K562 (cell line): ENCODE data around the gene NTRK3. TPM values are rescaled to one million over a fixed set of nuclear protein-coding genes. Genes with fewer than 3 reads are reported as not detected.

Experiments
- ATAC-seq: fragments of 200-7000 bp; cut with Tn5 transposase; 3 replicates; pipeline ENCODE4 v1.9.1; 2020; ENCODE audit warnings: moderate library complexity
- BruUV-seq: library from RNA; stranded (reverse); fragments of 400-500 nt; replicated peaks from 2 replicates; lab custom pipeline; 2021; lab: Mats Ljungman, UMichigan
- CTCF ChIA-PET: fragments of 300-600 bp; formaldehyde crosslinking; extraction: SDS; loops from one replicate; lab custom pipeline; 2021; ENCODE audit warnings: low intra/inter-chr PET ratio; lab: Yijun Ruan, JAX
- POLR2A ChIA-PET: fragments of 300-600, 350-650 bp; sonication (Branson Sonifier 250); formaldehyde crosslinking; extraction: SDS; loops from one replicate; lab custom pipeline; 2021; ENCODE audit warnings: antibody characterized with exemption, inconsistent platforms; lab: Yijun Ruan, JAX
- DNase-seq, 4 experiments: peaks; one replicate each; pipeline versions ENCODE4 v3.0.0 to v3.0.0-alpha.2; 2011 to 2018; ENCODE audit warnings: low spot score in 3 of 4, mixed read lengths in 3 of 4; ENCODE audit errors: extremely low read depth in 1 of 4
- FAIRE-seq: peaks from 2 replicates; lab custom pipeline; 2011; peaks lifted over from hg19 to GRCh38; lab: Jason Lieb, UNC
- H2AFZ ChIP-seq: 2 replicates; pipeline ENCODE4 v1.6.0; 2011; ENCODE audit warnings: low read depth, low read length, control low read depth, inconsistent platforms
- H3K27ac ChIP-seq: fragments of 200-600 bp; 3 replicates; pipeline ENCODE4 v1.8.0; 2011; ENCODE audit warnings: low read depth, mild to moderate bottlenecking, control low read depth, inconsistent platforms, low read length, moderate library complexity, mixed read lengths; ENCODE audit errors: extremely low read depth
- H3K27me3 ChIP-seq, 2 experiments: fragments of 300-600 bp in 1 of 2; 2 replicates in 1 of 2; 3 replicates in 1 of 2; pipeline versions ENCODE4 v1.6.0 to v1.8.0; 2011; ENCODE audit warnings: inconsistent platforms in 2 of 2, low read length in 2 of 2, mild to moderate bottlenecking in 1 of 2, mixed read lengths in 1 of 2, moderate library complexity in 1 of 2; ENCODE audit not compliant: control insufficient read depth in 2 of 2, insufficient read depth in 2 of 2
- H3K36me3 ChIP-seq: fragments of 300-600 bp; 3 replicates; pipeline ENCODE4 v1.8.0; 2011; ENCODE audit warnings: mild to moderate bottlenecking, low read length, inconsistent platforms; ENCODE audit not compliant: control insufficient read depth, insufficient read depth
- H3K4me1 ChIP-seq, 2 experiments: fragments of 200-600 bp in 1 of 2; replicated peaks in 1 of 2; 2 replicates in 1 of 2; 3 replicates in 1 of 2; pipeline versions ENCODE4 v1.5.1 to v1.8.0; 2011; ENCODE audit warnings: inconsistent platforms in 2 of 2, low read length in 2 of 2, mild to moderate bottlenecking in 1 of 2, mixed read lengths in 1 of 2, moderate library complexity in 1 of 2; ENCODE audit not compliant: control insufficient read depth in 2 of 2, insufficient read depth in 2 of 2
- H3K4me2 ChIP-seq: 2 replicates; pipeline ENCODE4 v1.6.1; 2011; ENCODE audit warnings: low read length, control low read depth, inconsistent platforms, mixed read lengths; ENCODE audit not compliant: insufficient read depth
- H3K4me3 ChIP-seq: fragments of 200-600 bp; sonication (generic), shearing (Covaris generic); 2 replicates; pipeline ENCODE4 v1.5.1; 2016; ENCODE audit warnings: control low read depth, inconsistent platforms
- H3K79me2 ChIP-seq: fragments of 200-600 bp; 3 replicates; pipeline ENCODE4 v1.8.0; 2011; ENCODE audit warnings: low read length, inconsistent platforms; ENCODE audit not compliant: control insufficient read depth, insufficient read depth
- H3K9ac ChIP-seq, 2 experiments: 2 replicates each; pipeline versions ENCODE4 v1.6.0 to v1.6.1; 2011; ENCODE audit warnings: low read depth in 2 of 2, low read length in 2 of 2, control low read depth in 1 of 2, inconsistent platforms in 1 of 2, mild to moderate bottlenecking in 1 of 2, mixed read lengths in 1 of 2; ENCODE audit not compliant: insufficient read depth in 1 of 2
- H3K9me1 ChIP-seq: one replicate; pipeline ENCODE4 v1.6.0; 2011; ENCODE audit warnings: inconsistent platforms, mild to moderate bottlenecking, low read length, moderate library complexity; ENCODE audit not compliant: control insufficient read depth, insufficient read depth
- H3K9me3 ChIP-seq: replicated peaks from 2 replicates; pipeline ENCODE4 v1.5.1; 2011; ENCODE audit warnings: low read depth, low read length, inconsistent platforms; ENCODE audit not compliant: control insufficient read depth, insufficient read depth
- H4K20me1 ChIP-seq: replicated peaks from 2 replicates; pipeline ENCODE4 v1.6.1; 2011; ENCODE audit warnings: low read length, inconsistent platforms, mixed read lengths; ENCODE audit not compliant: control insufficient read depth, insufficient read depth
- CEBPG ChIP-seq, 3 experiments: fragments of 200-800 bp in 1 of 3; sonication (Bioruptor generic) in 1 of 3; sonication (generic) in 1 of 3; formaldehyde crosslinking in 1 of 3; IDR thresholded peaks in 2 of 3; conservative IDR thresholded peaks in 1 of 3; 2 replicates each; pipeline versions ENCODE4 v1.6.1 to v1.8.0; 2016 to 2022; ENCODE audit warnings: missing compliant biosample characterization in 2 of 3, missing genetic modification characterization in 2 of 3, mild to moderate bottlenecking in 1 of 3, missing genetic modification reagents in 1 of 3
- CREB5 ChIP-seq: fragments of 250-450 bp; sonication (Bioruptor Pico); IDR thresholded peaks from 2 replicates; pipeline ENCODE4 v1.5.0; 2020; ENCODE audit warnings: mild to moderate bottlenecking
- CUX1 ChIP-seq: fragments of 200-800 bp; sonication (Bioruptor generic); IDR thresholded peaks from 2 replicates; pipeline ENCODE4 v1.6.1; 2016; ENCODE audit warnings: missing genetic modification characterization, missing compliant biosample characterization
- ELF1 ChIP-seq: fragments of 200-800 bp; sonication (Bioruptor generic); IDR thresholded peaks from 2 replicates; pipeline ENCODE4 v1.6.1; 2016; ENCODE audit warnings: missing genetic modification characterization, missing compliant biosample characterization
- FOXP1 ChIP-seq: sonication (generic); formaldehyde crosslinking; IDR thresholded peaks from 2 replicates; pipeline ENCODE4 v1.8.0; 2022; ENCODE audit warnings: mild to moderate bottlenecking, missing genetic modification reagents
- GATAD2B ChIP-seq: fragments of 450-650 bp; IDR thresholded peaks from 2 replicates; pipeline ENCODE4 v1.6.1; 2017; ENCODE audit warnings: mild to moderate bottlenecking, borderline replicate concordance
- GTF2E2 ChIP-seq: fragments of 200-800 bp; sonication (Bioruptor generic); IDR thresholded peaks from 2 replicates; pipeline ENCODE4 v1.6.1; 2016; ENCODE audit warnings: missing genetic modification characterization, missing compliant biosample characterization
- HIVEP1 ChIP-seq: fragments of 250-450 bp; sonication (Bioruptor Pico); IDR thresholded peaks from 2 replicates; pipeline ENCODE4 v1.4.0; 2020; ENCODE audit warnings: mild to moderate bottlenecking
- LCOR ChIP-seq: sonication (generic); formaldehyde crosslinking; IDR thresholded peaks from 2 replicates; pipeline ENCODE4 v1.8.0; 2022; ENCODE audit warnings: mild to moderate bottlenecking, missing genetic modification reagents
- MBD2 ChIP-seq: sonication (generic); IDR thresholded peaks from 2 replicates; pipeline ENCODE4 v1.6.1; 2016; ENCODE audit warnings: low read depth, borderline replicate concordance
- MCM7 ChIP-seq, 2 experiments: fragments of 450-650 bp; IDR thresholded peaks; 2 replicates each; pipeline ENCODE4 v1.6.1; 2016 to 2018
- PHB ChIP-seq: fragments of 250-450 bp; sonication (Bioruptor Pico); IDR thresholded peaks from 2 replicates; pipeline ENCODE4 v1.5.0; 2021
- POLR3G ChIP-seq: IDR thresholded peaks from 2 replicates; pipeline ENCODE4 v1.6.1; 2011; ENCODE audit not compliant: insufficient read length, insufficient replicate concordance; ENCODE audit errors: extremely low read depth
- SAFB2 ChIP-seq: fragments of 200-400 bp; formaldehyde crosslinking; IDR thresholded peaks from 2 replicates; pipeline ENCODE4 v1.6.1; 2018; ENCODE audit warnings: borderline replicate concordance, low read length, low read depth, moderate library complexity; ENCODE audit not compliant: severe bottlenecking
- SETDB1 ChIP-seq: IDR thresholded peaks from one replicate; pipeline ENCODE4 v1.6.1; 2012; ENCODE audit warnings: low read length, control low read depth, inconsistent platforms
- SIN3A ChIP-seq, 2 experiments: fragments of 150-350 bp in 1 of 2; IDR thresholded peaks; 2 replicates each; pipeline ENCODE4 v1.6.1; 2011 to 2016; ENCODE audit warnings: borderline replicate concordance in 2 of 2, low read depth in 2 of 2, low read length in 2 of 2, mild to moderate bottlenecking in 2 of 2, moderate library complexity in 2 of 2; ENCODE audit not compliant: control insufficient read depth in 1 of 2
- YBX1 ChIP-seq: fragments of 450-650 bp; IDR thresholded peaks from 2 replicates; pipeline ENCODE4 v1.7.1; 2016; ENCODE audit warnings: mild to moderate bottlenecking
- ZC3H8 ChIP-seq: fragments of 450-650 bp; IDR thresholded peaks from 2 replicates; pipeline ENCODE4 v1.6.1; 2017
- ZNF133 ChIP-seq: fragments of 250-450 bp; sonication (Bioruptor Pico); IDR thresholded peaks from 2 replicates; pipeline ENCODE4 v1.4.0; 2020; ENCODE audit warnings: mild to moderate bottlenecking
- WGBS: fragments of 100-300 bp; shearing (Covaris generic); methylation state at CpG from one replicate; pipeline ENCODE4 v1.1.6; 2016; ENCODE audit warnings: low coverage, mixed read lengths; ENCODE audit not compliant: insufficient coverage; ENCODE audit errors: missing lambda C conversion rate; 5-methylcytosine and 5-hydroxymethylcytosine counted together
- in situ Hi-C: fragments of 300-500 bp; cut with MboI; formaldehyde crosslinking; loops from 4 replicates; pipeline ENCODE4 v1.15.0; 2018; ENCODE audit warnings: inconsistent platforms, mixed read lengths
- intact Hi-C: fragments of 100-400 bp; cut with micrococcal nuclease; formaldehyde crosslinking; loops from 2 replicates; pipeline ENCODE4 v1.14.2; 2022
- polyA plus RNA-seq, 8 experiments: library from polyadenylated mRNA; depleted of rRNA in 4 of 8; stranded (reverse) in 5 of 8; unstranded in 3 of 8; fragments of >200 nt; fragmentation: Nextera tagmentation in 2 of 8; fragmentation: Illumina TruSeq in 1 of 8; extraction: Ambion mirVana in 2 of 8; extraction: Trizol in 1 of 8; gene quantifications; 2 replicates each; pipeline versions ENCODE4 v1.2.1 to v1.2.3, GENCODE V29; 2011 to 2014; ENCODE audit warnings: inconsistent platforms in 1 of 8, missing spikeins in 1 of 8
- total RNA-seq, 7 experiments: library from RNA; depleted of rRNA in 6 of 7; stranded (reverse); fragments of >200 nt in 6 of 7; fragmentation: Illumina TruSeq in 2 of 7; extraction: Trizol in 2 of 7; gene quantifications; 2 replicates each; pipeline versions ENCODE4 v1.2.1 to v1.2.3, GENCODE V29; 2011 to 2021; ENCODE audit warnings: low replicate concordance in 1 of 7

NTRK3 gene
- total and polyA plus RNA-seq, 9 of the 15 experiments (the other 6 are each of a cell fraction or from before 2014, with no cell fraction given), result 0.11 to 0.13 TPM; not detected in 7

- Histone ChIP-seq H3K9me3 (no peaks in the 10 kb centered on the region), H3K36me3 (no peaks in the 10 kb centered on the region), H2AFZ (no peak overlapping the region), H3K27ac (no peak overlapping the region), H3K27me3 (no peaks in the 10 kb centered on the region; a peak in 2 of 5 replicates), H3K9me1 (no peaks in the 10 kb centered on the region), H3K4me1 (no peaks in the 10 kb centered on the region), H3K4me3 (no peak overlapping the region), H3K9ac (no peak overlapping the region), H3K4me2 (no peak overlapping the region), H3K79me2 (no peaks in the 10 kb centered on the region), H4K20me1 (no peaks in the 10 kb centered on the region)
- WGBS, result 0% methylated on average over 4 of the region's 4 CpGs
- FAIRE-seq, result no peak
- intact Hi-C loops (no loop called here), in situ Hi-C loops (no loop called here)
- BruUV-seq, result no TSS peak
- POLR2A ChIA-PET, result no interaction called here
- CTCF ChIA-PET, result interaction anchor here (0.7 kb wide), 1 partner anchor 1223 kb away, joined by 4 read pairs; no protein-coding TSS in a partner anchor
- no peak for DNase-seq
- no peak for ATAC-seq
- TF ChIP-seq CREB5 (no peak), YBX1 (no peak), FOXP1 (CRISPR knock-in tag) (no peak), PHB (no peak), MBD2 (no peak), GTF2E2 (no peak), GATAD2B (no peak), LCOR (CRISPR knock-in tag) (no peak), CEBPG (CRISPR knock-in tag; IDR thresholded peaks at IDR 0.05) (no peak), CEBPG (tag; conservative IDR thresholded peaks at IDR 0.05 in 1 of 2, IDR thresholded peaks at IDR 0.05 in 1 of 2) (no peak), MCM7 (IDR thresholded peaks at IDR 0.05) (no peak), SETDB1 (no peak), HIVEP1 (CRISPR knock-in tag) (no peak), SIN3A (IDR thresholded peaks at IDR 0.05; ENCODE audit: borderline replicate concordance in 2 of 2, control insufficient read depth in 1 of 2, low read depth in 2 of 2, low read length in 2 of 2) (no peak), SAFB2 (no peak), ZC3H8 (no peak), ELF1 (no peak), POLR3G (no peak), ZNF133 (CRISPR knock-in tag) (no peak), CUX1 (CRISPR knock-in tag) (no peak)
Measured at GRCh38 chr15:88060383-88060782, 196.2 kb downstream of the NTRK3 start.
